ENCODE data around the gene MOSMO. TPM values are rescaled to one million over a fixed set of nuclear protein-coding genes. Genes with fewer than 3 reads are reported as not detected.
"Not testable (repeated sequence)": the region's sequence is repeated elsewhere in the genome, so short reads cannot be mapped to it uniquely, and the experiment has no call there.

MOSMO gene
- total RNA-seq, 1 donor from 2014 or later: 13.6 TPM

DNA sequence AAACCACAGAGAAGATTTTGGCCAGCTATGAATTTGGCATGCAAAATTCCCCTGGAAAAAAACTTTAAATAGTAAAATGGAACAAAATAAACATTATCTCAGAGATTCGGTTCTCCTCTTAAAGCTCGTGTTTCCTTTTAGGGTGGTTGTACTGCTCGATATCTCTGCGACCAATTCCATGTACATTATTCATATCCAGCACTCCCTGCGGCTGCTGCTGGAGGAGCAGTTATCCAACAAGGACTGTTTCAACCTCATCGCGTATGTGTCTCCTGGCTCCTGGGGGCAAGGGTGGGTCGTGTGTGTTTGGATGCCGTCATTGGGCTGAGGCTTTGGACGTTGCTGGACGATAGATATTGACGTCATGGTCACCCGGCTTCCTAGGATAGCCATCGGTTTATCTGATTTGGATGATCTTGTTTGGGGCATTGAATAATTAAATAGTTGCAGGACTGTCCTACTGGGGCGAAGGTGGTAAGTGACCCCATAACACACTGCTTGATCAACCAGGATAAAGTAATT, 118.2 kb downstream of the MOSMO start:
- H3K9me3 Mint-ChIP-seq: peaks cover 5% of the 10 kb centered on the region
- intact Hi-C loops (cut with micrococcal nuclease): no loop called here
- no peak for DNase-seq
- H3K4me1 Mint-ChIP-seq: no peaks in the 10 kb centered on the region
- peaks cover 10% of the 10 kb centered on the region for H3K27me3 Mint-ChIP-seq
- H3K36me3 Mint-ChIP-seq (ENCODE audit: low read depth): no peaks in the 10 kb centered on the region
- H3K4me3 Mint-ChIP-seq: no peak overlapping the region
- H3K27ac Mint-ChIP-seq: no peak overlapping the region

GRCh38 chr16:22128537-22128936, 120.6 kb downstream of the MOSMO start:
- H3K27ac Mint-ChIP-seq; H3K36me3 Mint-ChIP-seq (ENCODE audit: low read depth); intact Hi-C loops (cut with micrococcal nuclease); H3K4me3 Mint-ChIP-seq; H3K9me3 Mint-ChIP-seq; H3K27me3 Mint-ChIP-seq; DNase-seq; H3K4me1 Mint-ChIP-seq: not testable (repeated sequence)

DNA sequence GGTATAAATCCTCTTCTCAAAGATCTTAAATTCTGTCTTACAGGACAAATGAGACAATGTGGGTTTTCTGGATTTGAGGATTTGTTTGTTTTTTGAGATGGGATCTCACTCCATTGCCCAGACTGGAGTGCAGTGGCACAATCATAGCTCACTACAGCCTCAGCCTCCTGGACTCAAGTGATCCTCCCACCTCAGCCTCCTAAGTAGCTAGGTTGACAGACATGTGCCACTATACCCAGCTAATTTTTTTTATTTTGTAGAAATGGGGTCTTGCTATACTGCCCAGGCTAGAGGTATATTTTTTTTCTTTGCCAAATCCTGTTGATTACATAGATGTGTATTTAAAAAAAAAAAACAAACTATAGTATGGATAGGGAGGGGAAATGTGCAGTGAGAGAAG, 122.6 kb downstream of the MOSMO start:
- intact Hi-C loops (cut with micrococcal nuclease): no loop called here
- Mint-ChIP-seq H3K4me3 (no peak overlapping the region), H3K27ac (no peak overlapping the region), H3K27me3 (peaks cover 7% of the 10 kb centered on the region), H3K36me3 (ENCODE audit: low read depth) (no peaks in the 10 kb centered on the region), H3K9me3 (peaks cover 5% of the 10 kb centered on the region), H3K4me1 (no peaks in the 10 kb centered on the region)
- no peak for DNase-seq

DNA sequence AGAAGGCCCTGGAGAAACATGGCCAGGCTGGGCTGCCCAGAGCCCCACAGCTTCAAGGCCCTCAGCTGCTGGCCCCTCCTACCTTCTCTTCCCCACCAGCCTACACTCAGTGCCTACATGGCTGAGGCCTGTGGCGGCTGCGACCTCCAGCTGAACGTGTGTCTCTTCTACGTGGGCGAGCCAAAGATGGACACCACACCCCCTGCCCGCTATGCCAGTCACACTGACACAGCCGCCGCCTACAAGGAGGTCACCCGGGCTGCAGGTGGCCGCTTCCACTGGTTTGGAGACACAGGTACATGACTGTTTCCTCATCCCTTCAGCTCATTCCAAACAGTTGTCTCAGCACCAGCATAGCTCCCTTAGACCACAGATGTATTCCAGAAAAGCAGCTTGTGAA, 124.9 kb downstream of the MOSMO start:
- no peaks in the 10 kb centered on the region for H3K36me3 Mint-ChIP-seq (ENCODE audit: low read depth)
- H3K27me3 Mint-ChIP-seq: peaks cover 7% of the 10 kb centered on the region

More for the DNA sequence above, 124.9 kb downstream of the MOSMO start:
- no peaks in the 10 kb centered on the region for H3K4me1 Mint-ChIP-seq
- H3K4me3 Mint-ChIP-seq: no peak overlapping the region
- peaks cover 4% of the 10 kb centered on the region for H3K9me3 Mint-ChIP-seq
- DNase-seq: no peak
- intact Hi-C loops (cut with micrococcal nuclease): no loop called here
- no peak overlapping the region for H3K27ac Mint-ChIP-seq

Other genes with a start within 250 kb of the MOSMO start
- 202 and 221 TPM in 2 replicates for gene NPIPB4, start 150.4 kb upstream of the MOSMO start, total RNA-seq
- 256 and 266 TPM in 2 replicates for gene UQCRC2, start 54.8 kb upstream of the MOSMO start, total RNA-seq
- not detected in 2 replicates for gene PDZD9, start 7.0 kb upstream of the MOSMO start, total RNA-seq
- 0.19 TPM in 1 of 2 replicates, not detected in the other for gene VWA3A, start 84.4 kb downstream of the MOSMO start, total RNA-seq
- 0.07 TPM in 1 of 2 replicates, not detected in the other for gene SDR42E2, start 154.4 kb downstream of the MOSMO start, total RNA-seq
- gene EEF2K, start 198.2 kb downstream of the MOSMO start, total RNA-seq: 30.5 and 33.9 TPM in 2 replicates

Measured in activated CD4-positive, alpha-beta T cell treated with anti-CD3 and anti-CD28 coated beads, Interleukin-2, amount 10 ng/mL, durations not matched to agents 24 days and 14 days (primary cell).